T-cell (primary cell): ENCODE measurements around the gene DLX6. TPM values are rescaled to one million over a fixed set of nuclear protein-coding genes. Genes with fewer than 3 reads are reported as not detected.

Experiments used
- ATAC-seq, 4 experiments: fragments of 200-7000 bp in 3 of 4; fragments of 150-1000 bp in 1 of 4; cut with Tn5 transposase; replicated peaks in 1 of 4; 1 replicate in 3 of 4; 2 replicates in 1 of 4; pipeline ENCODE4 v1.10.0; 2021; ENCODE audit warnings: moderate library complexity in 3 of 4, mild to moderate bottlenecking in 2 of 4, moderate number of reproducible peaks in 1 of 4
- CTCF ChIA-PET, 2 donors: fragments of 300-600 bp; sonication (Branson Sonifier 250); formaldehyde crosslinking; loops; one replicate each; lab custom pipeline; 2022; ENCODE audit warnings: antibody characterized with exemption in 2 of 2; lab: Charles Lee
- POLR2A ChIA-PET, 2 donors: fragments of 300-600 bp; sonication (Branson Sonifier 250); formaldehyde crosslinking; loops; one replicate each; lab custom pipeline; 2022; ENCODE audit warnings: antibody characterized with exemption in 2 of 2; lab: Charles Lee
- DNase-seq, 35 experiments: peaks; one replicate each; pipeline versions ENCODE4 v3.0.0 to v3.0.0-alpha.2; 2013 to 2023
- H3K27ac ChIP-seq: one replicate; pipeline ENCODE4 v1.5.1; 2013; ENCODE audit warnings: low read length
- H3K27me3 ChIP-seq, 2 experiments: replicated peaks in 1 of 2; 1 replicate in 1 of 2; 2 replicates in 1 of 2; pipeline versions ENCODE4 v1.6.1 to v1.7.0; 2013; ENCODE audit warnings: low read length in 1 of 2, mixed read lengths in 1 of 2; ENCODE audit not compliant: control insufficient read depth in 2 of 2, insufficient read depth in 2 of 2; ENCODE audit errors: extremely low read depth in 1 of 2
- H3K36me3 ChIP-seq, 2 donors: 1 replicate in 1 of 2; 2 replicates in 1 of 2; pipeline versions ENCODE4 v1.6.1 to v1.7.0; 2013; ENCODE audit warnings: low read length in 1 of 2; ENCODE audit not compliant: control insufficient read depth in 2 of 2, insufficient read depth in 1 of 2; ENCODE audit errors: extremely low read depth in 1 of 2
- H3K4me1 ChIP-seq, 2 experiments: 1 replicate in 1 of 2; 2 replicates in 1 of 2; pipeline versions ENCODE4 v1.6.1 to v1.7.0; 2013; ENCODE audit warnings: low read length in 2 of 2, mixed read lengths in 1 of 2; ENCODE audit not compliant: insufficient read depth in 2 of 2, control insufficient read depth in 1 of 2; ENCODE audit errors: extremely low read depth in 1 of 2
- H3K4me3 ChIP-seq, 2 donors: 1 replicate in 1 of 2; 2 replicates in 1 of 2; pipeline versions ENCODE4 v1.5.1 to v1.7.0; 2013; ENCODE audit warnings: mild to moderate bottlenecking in 2 of 2, low read length in 1 of 2, moderate library complexity in 1 of 2; ENCODE audit not compliant: control insufficient read depth in 1 of 2; ENCODE audit errors: extremely low read depth in 1 of 2
- H3K9me3 ChIP-seq: 2 replicates; pipeline ENCODE4 v1.7.0; 2013
- H3K27ac Mint-ChIP-seq, 2 donors: one replicate each; pipeline ENCODE4 v1.8.0; 2020 to 2021; ENCODE audit warnings: mild to moderate bottlenecking in 2 of 2, mixed read lengths in 2 of 2
- H3K27me3 Mint-ChIP-seq, 2 donors: one replicate each; pipeline ENCODE4 v1.8.0; 2021 to 2022; ENCODE audit warnings: mixed read lengths in 2 of 2
- H3K36me3 Mint-ChIP-seq: one replicate; pipeline ENCODE4 v1.8.0; 2021; ENCODE audit warnings: mixed read lengths
- H3K4me1 Mint-ChIP-seq, 3 donors: one replicate each; pipeline ENCODE4 v1.8.0; 2020 to 2022; ENCODE audit warnings: mixed read lengths in 3 of 3, mild to moderate bottlenecking in 1 of 3
- H3K4me3 Mint-ChIP-seq, 3 donors: one replicate each; pipeline ENCODE4 v1.8.0; 2020 to 2022; ENCODE audit warnings: mild to moderate bottlenecking in 3 of 3, mixed read lengths in 3 of 3, moderate library complexity in 3 of 3
- H3K9me3 Mint-ChIP-seq, 3 donors: one replicate each; pipeline ENCODE4 v1.8.0; 2020 to 2022; ENCODE audit warnings: mixed read lengths in 3 of 3
- WGBS: methylation state at CpG from one replicate; pipeline ENCODE4 v1.1.5; 2013; ENCODE audit warnings: missing lambda C conversion rate; ENCODE audit not compliant: insufficient coverage; 5-methylcytosine and 5-hydroxymethylcytosine counted together
- total RNA-seq, 35 experiments: library from RNA in 6 of 35; stranded (reverse) in 6 of 35; fragments of 120-200 nt in 1 of 35; gene quantifications; one replicate each; pipeline versions ENCODE4 v1.2.1 to v1.2.4 and lab custom pipeline; 2013 to 2026

DLX6 gene
- total RNA-seq, 5 donors from 2014 or later (not counting 1 experiment from before 2014, with no cell fraction given), result not detected

- H3K27ac ChIP-seq, result no peak overlapping the region
- Mint-ChIP-seq H3K36me3 (no peaks in the 10 kb centered on the region), H3K27me3 (peaks cover 37 to 41% of the 10 kb centered on the region in 2 donors), H3K4me3 (no peak overlapping the region), H3K27ac (no peak overlapping the region), H3K9me3 (no peaks in the 10 kb centered on the region), H3K4me1 (no peaks in the 10 kb centered on the region)
- DNase-seq (no peak), ATAC-seq (no peak)
- peaks cover 0 to 9% of the 10 kb centered on the region in 2 experiments for H3K27me3 ChIP-seq
- H3K9me3 ChIP-seq, result no peaks in the 10 kb centered on the region
- no peak overlapping the region for H3K4me3 ChIP-seq
- H3K4me1 ChIP-seq, result no peaks in the 10 kb centered on the region
- CTCF ChIA-PET, result no interaction called here
- POLR2A ChIA-PET, result no interaction called here
- no peaks in the 10 kb centered on the region for H3K36me3 ChIP-seq
- WGBS, result no CpG with 5 or more reads among the region's 2 CpGs
Measured at GRCh38 chr7:96976106-96976505, 29.2 kb upstream of the DLX6 start.

- Mint-ChIP-seq H3K4me1 (no peaks in the 10 kb centered on the region), H3K4me3 (no peak overlapping the region), H3K9me3 (no peaks in the 10 kb centered on the region), H3K36me3 (no peaks in the 10 kb centered on the region), H3K27me3 (peaks cover 36 to 37% of the 10 kb centered on the region in 2 donors), H3K27ac (no peak overlapping the region)
- no peak for ATAC-seq
- DNase-seq, result no peak
- Histone ChIP-seq H3K27ac (no peak overlapping the region), H3K4me1 (no peaks in the 10 kb centered on the region), H3K27me3 (peaks cover 0 to 9% of the 10 kb centered on the region in 2 experiments), H3K9me3 (no peaks in the 10 kb centered on the region), H3K4me3 (no peak overlapping the region), H3K36me3 (no peaks in the 10 kb centered on the region)
- CTCF ChIA-PET, result no interaction called here
- POLR2A ChIA-PET, result interaction anchor here in 1 of 2 donors (0.6 kb wide), 1 partner anchor 226 kb away, joined by 3 read pairs; no protein-coding TSS in a partner anchor
Measured at GRCh38 chr7:96977445-96977844, 27.9 kb upstream of the DLX6 start.

- Mint-ChIP-seq H3K4me3 (no peak overlapping the region), H3K27me3 (peaks cover 36 to 39% of the 10 kb centered on the region in 2 donors), H3K27ac (no peak overlapping the region), H3K36me3 (no peaks in the 10 kb centered on the region), H3K9me3 (no peaks in the 10 kb centered on the region), H3K4me1 (no peaks in the 10 kb centered on the region)
- Histone ChIP-seq H3K4me1 (no peaks in the 10 kb centered on the region), H3K9me3 (no peaks in the 10 kb centered on the region), H3K27ac (no peak overlapping the region), H3K27me3 (peaks cover 4 to 9% of the 10 kb centered on the region in 2 experiments), H3K36me3 (no peaks in the 10 kb centered on the region), H3K4me3 (no peak overlapping the region)
- ATAC-seq (no peak), DNase-seq (no peak)
- CTCF ChIA-PET, result interaction anchor here in 1 of 2 donors (0.8 kb wide), 1 partner anchor 1654 kb away, joined by 3 read pairs; no protein-coding TSS in a partner anchor
- POLR2A ChIA-PET, result no interaction called here
- 100% methylated on average over 1 of the region's 2 CpGs for WGBS
Measured at GRCh38 chr7:96979551-96980276, 25.6 kb upstream of the DLX6 start.

- H3K27ac Mint-ChIP-seq, result no peak overlapping the region
- 100% methylated on average over 1 of the region's 1 CpG for WGBS
Measured at GRCh38 chr7:96982586-96982985, 22.8 kb upstream of the DLX6 start.

GRCh38 chr7:96985992-96986391, 19.4 kb upstream of the DLX6 start:
- no peak overlapping the region for H3K4me3 Mint-ChIP-seq
- CTCF ChIA-PET, result no interaction called here
- Histone ChIP-seq H3K36me3 (no peaks in the 10 kb centered on the region), H3K4me1 (no peaks in the 10 kb centered on the region), H3K9me3 (no peaks in the 10 kb centered on the region), H3K4me3 (no peak overlapping the region), H3K27ac (no peak overlapping the region), H3K27me3 (peaks cover 11 to 23% of the 10 kb centered on the region in 2 experiments)
- no CpG with 5 or more reads among the region's 1 CpG for WGBS
- no peak overlapping the region for H3K27ac Mint-ChIP-seq
- H3K9me3 Mint-ChIP-seq, result no peaks in the 10 kb centered on the region
- DNase-seq, result no peak
- H3K36me3 Mint-ChIP-seq, result no peaks in the 10 kb centered on the region
- peaks cover 46 to 50% of the 10 kb centered on the region in 2 donors for H3K27me3 Mint-ChIP-seq
- no peak for ATAC-seq
- H3K4me1 Mint-ChIP-seq, result no peaks in the 10 kb centered on the region
- POLR2A ChIA-PET, result no interaction called here

More at GRCh38 chr7:96982586-96982985, 22.8 kb upstream of the DLX6 start:
- ATAC-seq (no peak), DNase-seq (no peak)
- no peaks in the 10 kb centered on the region for H3K4me1 Mint-ChIP-seq
- no peak overlapping the region for H3K4me3 Mint-ChIP-seq
- ChIA-PET CTCF (no interaction called here), POLR2A (no interaction called here)
- no peak overlapping the region for H3K27ac ChIP-seq
- no peak overlapping the region for H3K4me3 ChIP-seq
- H3K36me3 ChIP-seq, result no peaks in the 10 kb centered on the region
- H3K36me3 Mint-ChIP-seq, result no peaks in the 10 kb centered on the region
- H3K9me3 Mint-ChIP-seq, result no peaks in the 10 kb centered on the region
- no peaks in the 10 kb centered on the region for H3K4me1 ChIP-seq
- no peaks in the 10 kb centered on the region for H3K9me3 ChIP-seq
- peaks cover 33% of the 10 kb centered on the region in 2 donors for H3K27me3 Mint-ChIP-seq
- H3K27me3 ChIP-seq, result peaks cover 9 to 12% of the 10 kb centered on the region in 2 experiments

GRCh38 chr7:96986901-96987300, 18.5 kb upstream of the DLX6 start:
- H3K9me3 Mint-ChIP-seq, result no peaks in the 10 kb centered on the region
- no peak overlapping the region for H3K4me3 Mint-ChIP-seq

More at GRCh38 chr7:96986901-96987300, 18.5 kb upstream of the DLX6 start:
- Histone ChIP-seq H3K27me3 (peaks cover 15 to 23% of the 10 kb centered on the region in 2 experiments), H3K4me3 (no peak overlapping the region), H3K4me1 (no peaks in the 10 kb centered on the region), H3K9me3 (no peaks in the 10 kb centered on the region), H3K36me3 (no peaks in the 10 kb centered on the region), H3K27ac (no peak overlapping the region)
- Mint-ChIP-seq H3K27me3 (peaks cover 43 to 52% of the 10 kb centered on the region in 2 donors), H3K27ac (no peak overlapping the region), H3K4me1 (no peaks in the 10 kb centered on the region), H3K36me3 (no peaks in the 10 kb centered on the region)
- DNase-seq, result no peak
- ChIA-PET POLR2A (no interaction called here), CTCF (interaction anchor here in 1 of 2 donors (0.6 kb wide), 1 partner anchor 762 kb away, joined by 3 read pairs; no protein-coding TSS in a partner anchor)
- no peak for ATAC-seq
- WGBS, result no CpG with 5 or more reads among the region's 1 CpG
